Measurements from ENCODE around the gene CADM2.

- no peak for TF ChIP-seq CTCF (conservative IDR thresholded peaks at IDR 0.05; ENCODE audit: low read depth, low read length)
- TF ChIP-seq EZH2 (IDR thresholded peaks at IDR 0.05; ENCODE audit: borderline replicate concordance, low read depth, low read length, poor library complexity, severe bottlenecking) = no peak
Observed at GRCh38 chr3:85054579-85054978, 95.8 kb downstream of the CADM2 start.

All from A673 (cell line).